SK-N-SH (cell line): ENCODE results near the gene IPCEF1.

ENCODE experiments used
- CTCF ChIP-seq: fragments of 200-600 bp; sonication (generic); IDR thresholded peaks from 2 replicates; pipeline ENCODE4 v1.6.1; 2017; ENCODE audit warnings: antibody characterized with exemption, mild to moderate bottlenecking, moderate library complexity
- ELF1 ChIP-seq: IDR thresholded peaks from 2 replicates; pipeline ENCODE4 v1.4.0; 2012
- EP300 ChIP-seq, 2 experiments: IDR thresholded peaks; 2 replicates each; pipeline versions ENCODE4 v1.4.0 to v1.6.1; 2012; ENCODE audit warnings: borderline replicate concordance in 1 of 2, low read depth in 1 of 2, low read length in 1 of 2
- EZH2phosphoT487 ChIP-seq: fragments of 200-600 bp; sonication (generic); IDR thresholded peaks from 2 replicates; pipeline ENCODE4 v1.6.1; 2017; ENCODE audit warnings: low read depth, mixed run types, mild to moderate bottlenecking, antibody characterized with exemption, moderate library complexity, borderline replicate concordance
- RAD21 ChIP-seq: IDR thresholded peaks from 2 replicates; pipeline ENCODE4 v1.6.1; 2012; ENCODE audit warnings: mild to moderate bottlenecking, low read length
- RXRA ChIP-seq: IDR thresholded peaks from 2 replicates; pipeline ENCODE4 v1.4.0; 2012; ENCODE audit warnings: low read depth, mild to moderate bottlenecking, borderline replicate concordance
- SMC3 ChIP-seq: IDR thresholded peaks from 2 replicates; pipeline ENCODE4 v1.6.1; 2012; ENCODE audit warnings: low read depth, low read length, improper control_type of control experiment
- USF2 ChIP-seq: fragments of 150-350 bp; IDR thresholded peaks from 2 replicates; pipeline ENCODE4 v1.6.1; 2017; ENCODE audit warnings: antibody characterized with exemption, low read length, low read depth, borderline replicate concordance

GRCh38 chr6:154140743-154141142 is 215.9 kb downstream of the IPCEF1 start:
- TF ChIP-seq CTCF (no peak), RXRA (no peak), SMC3 (no peak), USF2 (no peak), EZH2phosphoT487 (no peak), ELF1 (no peak), EP300 (IDR thresholded peaks at IDR 0.05; ENCODE audit: borderline replicate concordance in 1 of 2, low read depth in 1 of 2, low read length in 1 of 2) (no peak), RAD21 (no peak)
